Body of pancreas (tissue), 4 donors: ENCODE measurements around the gene AURKAIP1. TPM values are rescaled to one million over a fixed set of nuclear protein-coding genes. Genes with fewer than 3 reads are reported as not detected.
"Not testable (repeated sequence)": the region's sequence is repeated elsewhere in the genome, so short reads cannot be mapped to it uniquely, and the experiment has no call there.

Experiments
- ATAC-seq: fragments of 150-250 bp; one replicate; pipeline ENCODE4 v1.9.1; 2016
- DNase-seq, 4 donors: peaks; one replicate each; pipeline ENCODE4 v3.0.0-alpha.2; 2019
- H3K27ac ChIP-seq, 4 donors: fragments of 200-600 bp; sonication (generic); 1 replicate in 3 of 4; 2 replicates in 1 of 4; pipeline versions ENCODE4 v1.5.1 to v1.6.1; 2016 to 2019; ENCODE audit warnings: mild to moderate bottlenecking in 1 of 4, mixed read lengths in 1 of 4, moderate library complexity in 1 of 4
- H3K27me3 ChIP-seq, 2 donors: fragments of 200-600 bp; sonication (generic); one replicate each; pipeline ENCODE4 v1.6.0; 2016; ENCODE audit warnings: mild to moderate bottlenecking in 1 of 2
- H3K36me3 ChIP-seq, 2 donors: fragments of 200-600 bp; sonication (generic); replicated peaks in 1 of 2; 2 replicates each; pipeline ENCODE4 v1.5.1; 2016; ENCODE audit warnings: low read depth in 2 of 2; ENCODE audit not compliant: insufficient read depth in 1 of 2
- H3K4me1 ChIP-seq: fragments of 200-600 bp; sonication (generic); one replicate; pipeline ENCODE4 v1.6.0; 2016
- H3K4me3 ChIP-seq, 2 donors: fragments of 200-600 bp; sonication (generic); 1 replicate in 1 of 2; 2 replicates in 1 of 2; pipeline ENCODE4 v1.5.1; 2016 to 2019
- H3K9me3 ChIP-seq, 3 donors: fragments of 200-600 bp; sonication (generic); 1 replicate in 2 of 3; 2 replicates in 1 of 3; pipeline ENCODE4 v1.5.1; 2016
- POLR2A ChIP-seq, 3 donors: fragments of 450-650 bp; IDR thresholded peaks; one replicate each; pipeline ENCODE4 v1.6.1; 2016; ENCODE audit warnings: antibody characterized with exemption in 3 of 3, mild to moderate bottlenecking in 2 of 3
- WGBS, 2 donors: methylation state at CpG; one replicate each; pipeline ENCODE4 v1.1.5; 2017; 5-methylcytosine and 5-hydroxymethylcytosine counted together
- intact Hi-C: fragments of 100-400 bp; cut with DNase I; formaldehyde crosslinking; loops from one replicate; pipeline ENCODE4 v1.15.1; 2023
- total RNA-seq, 2 donors: library from RNA; depleted of rRNA; stranded (reverse); fragments of >200 nt; gene quantifications; one replicate each; pipeline ENCODE4 v1.1.0, GENCODE V29; 2016
- TF ChIP-seq, protein P1 (sequence below), 7 experiments: fragments of 450-650 bp in 4 of 7; fragments of 200-600 bp in 3 of 7; sonication (generic) in 3 of 7; IDR thresholded peaks; one replicate each; pipeline ENCODE4 v1.5.1; 2016 to 2019; ENCODE audit warnings: antibody characterized with exemption in 7 of 7

Gene AURKAIP1
- total RNA-seq, 2 donors from 2014 or later, result 79.4 to 93.7 TPM

DNA sequence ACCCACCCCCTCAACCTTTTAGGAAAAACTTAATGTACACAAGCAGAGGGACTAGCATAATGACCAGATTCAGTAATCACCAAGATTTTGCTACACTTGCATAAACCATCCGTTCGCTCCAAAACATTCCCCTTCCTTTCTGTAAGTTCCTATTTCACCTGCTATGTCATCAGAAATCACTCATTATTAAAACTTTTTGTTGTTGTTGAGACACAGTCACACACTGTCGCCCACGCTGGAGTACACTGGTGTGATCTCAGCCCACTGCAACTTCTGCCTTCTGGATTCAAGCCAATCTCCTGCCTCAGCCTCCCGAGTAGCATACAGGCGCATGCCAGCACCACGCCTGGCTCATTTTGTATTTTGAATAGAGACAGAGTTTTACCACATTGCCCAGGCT is 28.6 kb upstream of the AURKAIP1 start:
- H3K27ac ChIP-seq, result no peak overlapping the region
- ATAC-seq (no peak), DNase-seq (no peak)
- no peaks in the 10 kb centered on the region for H3K9me3 ChIP-seq
- TF ChIP-seq, protein P1, sequence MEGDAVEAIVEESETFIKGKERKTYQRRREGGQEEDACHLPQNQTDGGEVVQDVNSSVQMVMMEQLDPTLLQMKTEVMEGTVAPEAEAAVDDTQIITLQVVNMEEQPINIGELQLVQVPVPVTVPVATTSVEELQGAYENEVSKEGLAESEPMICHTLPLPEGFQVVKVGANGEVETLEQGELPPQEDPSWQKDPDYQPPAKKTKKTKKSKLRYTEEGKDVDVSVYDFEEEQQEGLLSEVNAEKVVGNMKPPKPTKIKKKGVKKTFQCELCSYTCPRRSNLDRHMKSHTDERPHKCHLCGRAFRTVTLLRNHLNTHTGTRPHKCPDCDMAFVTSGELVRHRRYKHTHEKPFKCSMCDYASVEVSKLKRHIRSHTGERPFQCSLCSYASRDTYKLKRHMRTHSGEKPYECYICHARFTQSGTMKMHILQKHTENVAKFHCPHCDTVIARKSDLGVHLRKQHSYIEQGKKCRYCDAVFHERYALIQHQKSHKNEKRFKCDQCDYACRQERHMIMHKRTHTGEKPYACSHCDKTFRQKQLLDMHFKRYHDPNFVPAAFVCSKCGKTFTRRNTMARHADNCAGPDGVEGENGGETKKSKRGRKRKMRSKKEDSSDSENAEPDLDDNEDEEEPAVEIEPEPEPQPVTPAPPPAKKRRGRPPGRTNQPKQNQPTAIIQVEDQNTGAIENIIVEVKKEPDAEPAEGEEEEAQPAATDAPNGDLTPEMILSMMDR (IDR thresholded peaks at IDR 0.05), result no peak
- no peak for TF ChIP-seq POLR2A (IDR thresholded peaks at IDR 0.05)
- H3K36me3 ChIP-seq, result peaks cover 0 to 5% of the 10 kb centered on the region in 2 donors
- H3K4me3 ChIP-seq, result no peak overlapping the region
- peaks cover 43% of the 10 kb centered on the region for H3K4me1 ChIP-seq
- intact Hi-C loops, result loop anchor here (5.0 kb wide), 1 partner anchor 34 kb away; the partner anchor contains the start of gene VWA1
- 80 to 91% methylated on average over 7 of the region's 7 CpGs for WGBS, 2 donors
- no peaks in the 10 kb centered on the region for H3K27me3 ChIP-seq

GRCh38 chr1:1402901-1403392 is 27.9 kb upstream of the AURKAIP1 start:
- intact Hi-C loops, result loop anchor here (5.0 kb wide), 1 partner anchor 34 kb away; the partner anchor contains the start of gene VWA1
- not testable (repeated sequence) for H3K27ac ChIP-seq, H3K4me3 ChIP-seq, H3K36me3 ChIP-seq, H3K27me3 ChIP-seq, H3K9me3 ChIP-seq, ATAC-seq, DNase-seq
- H3K4me1 ChIP-seq, result peaks cover 41% of the 10 kb centered on the region
- WGBS, 2 donors, result 84 to 86% methylated on average over 9 of the region's 9 CpGs

DNA sequence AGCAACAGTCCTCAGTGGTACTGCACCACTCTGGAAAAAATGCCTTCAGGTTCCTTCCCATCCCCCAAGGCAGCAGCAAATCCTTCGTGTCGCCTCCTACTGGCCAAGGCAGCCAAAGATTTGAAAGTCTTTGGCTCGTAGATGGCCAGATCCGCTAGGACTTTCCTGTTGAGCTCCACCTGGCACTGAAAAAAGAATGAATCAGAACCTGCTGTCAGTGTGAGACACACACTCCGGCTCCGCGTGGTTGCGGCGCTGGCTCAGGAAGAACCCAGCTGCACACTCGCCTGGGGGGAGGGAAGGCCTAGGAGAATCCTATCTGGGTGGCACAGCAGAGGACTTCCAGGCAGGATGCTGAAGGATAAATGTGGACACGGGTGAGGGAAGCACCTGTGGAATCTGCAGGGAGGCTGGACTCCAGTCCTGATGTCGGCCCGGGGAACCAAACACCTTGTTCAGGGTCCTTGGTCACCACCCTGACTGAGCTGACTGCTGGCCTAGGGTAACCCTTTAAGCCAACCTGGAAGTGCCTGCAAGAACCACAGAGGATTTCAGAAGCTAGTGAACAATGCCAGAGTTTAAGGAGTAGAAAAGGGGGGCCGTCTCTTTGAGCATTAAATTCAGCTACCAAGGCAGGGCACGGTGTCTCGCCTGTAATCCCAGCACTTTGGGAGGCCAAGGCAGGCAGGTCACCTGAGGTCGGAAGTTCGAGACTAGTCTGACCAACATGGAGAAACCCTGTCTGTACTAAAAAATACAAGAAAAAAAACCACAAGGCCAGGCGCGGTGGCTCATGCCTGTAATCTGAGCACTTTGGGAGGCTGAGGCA is 27.3 kb upstream of the AURKAIP1 start:
- H3K27ac ChIP-seq, result peak overlapping the region in 2 of 4 donors; percentile 18 to 30
- no peak for TF ChIP-seq POLR2A (IDR thresholded peaks at IDR 0.05)
- TF ChIP-seq, protein P1 (IDR thresholded peaks at IDR 0.05), result peak in 6 of 7 experiments; percentile 27 to 57 (median 42)
- ATAC-seq, result no peak
- H3K27me3 ChIP-seq, result no peaks in the 10 kb centered on the region
- H3K4me1 ChIP-seq, result peaks cover 45% of the 10 kb centered on the region
- 59 to 61% methylated on average over 20 of the region's 20 CpGs for WGBS, 2 donors
- no peaks in the 10 kb centered on the region for H3K9me3 ChIP-seq
- peaks cover 0 to 5% of the 10 kb centered on the region in 2 donors for H3K36me3 ChIP-seq
- intact Hi-C loops, result loop anchor here (5.0 kb wide), 1 partner anchor 35 kb away; the partner anchor contains the start of gene VWA1
- DNase-seq, result peak; percentile 40 to 55 (median 48)
- H3K4me3 ChIP-seq, result no peak overlapping the region

GRCh38 chr1:1401457-1402010 is 26.5 kb upstream of the AURKAIP1 start:
- H3K27ac ChIP-seq, result peak overlapping the region in 1 of 4 donors; percentile 30
- no peak for DNase-seq
- no peaks in the 10 kb centered on the region for H3K9me3 ChIP-seq
- peaks cover 0 to 5% of the 10 kb centered on the region in 2 donors for H3K36me3 ChIP-seq
- no peak for ATAC-seq
- TF ChIP-seq, protein P1 (IDR thresholded peaks at IDR 0.05), result no peak
- no peak for TF ChIP-seq POLR2A (IDR thresholded peaks at IDR 0.05)
- intact Hi-C loops, result loop anchor here (5.0 kb wide), 1 partner anchor 36 kb away; the partner anchor contains the start of gene VWA1
- H3K4me3 ChIP-seq, result no peak overlapping the region
- 80 to 82% methylated on average over 7 of the region's 7 CpGs for WGBS, 2 donors
- H3K4me1 ChIP-seq, result peaks cover 51% of the 10 kb centered on the region
- no peaks in the 10 kb centered on the region for H3K27me3 ChIP-seq
